AG09309 (cell line): Measurements from ENCODE around the gene WDFY4.

ENCODE experiments used
- DNase-seq: peaks from one replicate; pipeline ENCODE4 v3.0.0-alpha.2; 2010; ENCODE audit warnings: low read depth
- H3K4me3 ChIP-seq: 2 replicates; pipeline ENCODE4 v1.5.1; 2011; ENCODE audit warnings: mild to moderate bottlenecking, low read depth, low read length, moderate library complexity; ENCODE audit not compliant: control insufficient read depth
- TF ChIP-seq, protein P1 (sequence below): IDR thresholded peaks from 2 replicates; pipeline ENCODE4 v1.5.1; 2011; ENCODE audit warnings: mild to moderate bottlenecking, low read depth, low read length, inconsistent platforms; ENCODE audit not compliant: insufficient read depth, control insufficient read depth; ENCODE audit errors: missing control alignments

Gene WDFY4

GRCh38 chr10:48982584-48982983 lies 297.9 kb downstream of the WDFY4 start:
- H3K4me3 ChIP-seq, result no peak overlapping the region
- no peak for DNase-seq
- TF ChIP-seq, protein P1, sequence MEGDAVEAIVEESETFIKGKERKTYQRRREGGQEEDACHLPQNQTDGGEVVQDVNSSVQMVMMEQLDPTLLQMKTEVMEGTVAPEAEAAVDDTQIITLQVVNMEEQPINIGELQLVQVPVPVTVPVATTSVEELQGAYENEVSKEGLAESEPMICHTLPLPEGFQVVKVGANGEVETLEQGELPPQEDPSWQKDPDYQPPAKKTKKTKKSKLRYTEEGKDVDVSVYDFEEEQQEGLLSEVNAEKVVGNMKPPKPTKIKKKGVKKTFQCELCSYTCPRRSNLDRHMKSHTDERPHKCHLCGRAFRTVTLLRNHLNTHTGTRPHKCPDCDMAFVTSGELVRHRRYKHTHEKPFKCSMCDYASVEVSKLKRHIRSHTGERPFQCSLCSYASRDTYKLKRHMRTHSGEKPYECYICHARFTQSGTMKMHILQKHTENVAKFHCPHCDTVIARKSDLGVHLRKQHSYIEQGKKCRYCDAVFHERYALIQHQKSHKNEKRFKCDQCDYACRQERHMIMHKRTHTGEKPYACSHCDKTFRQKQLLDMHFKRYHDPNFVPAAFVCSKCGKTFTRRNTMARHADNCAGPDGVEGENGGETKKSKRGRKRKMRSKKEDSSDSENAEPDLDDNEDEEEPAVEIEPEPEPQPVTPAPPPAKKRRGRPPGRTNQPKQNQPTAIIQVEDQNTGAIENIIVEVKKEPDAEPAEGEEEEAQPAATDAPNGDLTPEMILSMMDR, result no peak

- no peak for DNase-seq
- H3K4me3 ChIP-seq, result no peak overlapping the region
- TF ChIP-seq, protein P1, result no peak
Observed at GRCh38 chr10:48983648-48984351, 299.1 kb downstream of the WDFY4 start.

GRCh38 chr10:48985621-48986158 lies 301.0 kb downstream of the WDFY4 start:
- DNase-seq, result no peak
- no peak overlapping the region for H3K4me3 ChIP-seq
- TF ChIP-seq, protein P1, result no peak

- TF ChIP-seq, protein P1, result no peak
- DNase-seq, result no peak
- no peak overlapping the region for H3K4me3 ChIP-seq
Observed at GRCh38 chr10:48990226-48990625, 305.6 kb downstream of the WDFY4 start.

DNA sequence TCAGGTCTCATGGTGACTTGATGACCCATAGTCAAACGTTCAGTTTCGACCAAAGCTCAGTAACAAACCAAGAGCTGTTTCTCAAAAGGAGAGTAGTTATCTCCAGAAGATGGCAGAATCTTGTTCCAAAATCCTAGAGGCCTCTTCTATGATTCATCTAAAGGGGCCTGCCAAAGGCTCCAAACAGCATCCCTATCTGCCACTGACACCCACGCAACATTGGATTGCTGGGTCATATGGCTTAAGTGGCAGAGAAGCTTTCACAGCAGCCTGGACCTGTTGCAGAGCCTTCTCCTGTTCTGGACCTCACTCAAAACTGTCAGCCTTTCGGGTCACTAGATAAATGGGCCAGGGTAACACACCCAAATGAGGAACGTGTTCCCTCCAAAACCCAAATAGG lies 309.0 kb downstream of the WDFY4 start:
- no peak overlapping the region for H3K4me3 ChIP-seq
- TF ChIP-seq, protein P1, result no peak
- peak; percentile 7 for DNase-seq

DNA sequence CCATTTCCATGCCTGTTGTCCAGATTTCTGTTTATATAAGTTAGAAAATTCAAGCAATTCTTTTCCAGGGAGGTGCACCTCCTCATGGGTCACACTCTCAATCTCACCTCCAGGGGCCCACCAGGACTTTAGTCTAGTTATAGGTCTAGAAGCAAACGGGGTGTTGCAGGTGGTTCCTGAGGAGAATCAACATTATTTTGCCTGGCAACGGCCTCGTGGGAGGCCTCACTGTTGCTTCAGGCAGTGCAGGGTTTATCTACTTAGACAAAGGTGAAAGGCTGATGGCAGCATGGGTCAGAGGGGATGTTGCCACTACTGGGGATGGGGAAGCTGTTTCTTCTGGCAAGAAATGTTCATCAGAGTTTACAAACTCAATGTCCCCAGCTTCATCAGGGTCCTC lies 311.7 kb downstream of the WDFY4 start:
- TF ChIP-seq, protein P1, result no peak
- H3K4me3 ChIP-seq, result no peak overlapping the region
- no peak for DNase-seq
